MM.1S (cell line): ENCODE results near the gene MYLK.

Source experiments
- DNase-seq: peaks from one replicate; pipeline ENCODE4 v3.0.0-alpha.2; 2015
- H2AFZ ChIP-seq: fragments of 300-600 bp; sonication (generic); 2 replicates; pipeline ENCODE4 v1.6.0; 2016; ENCODE audit warnings: antibody characterized with exemption, low read length
- H3F3A ChIP-seq: fragments of 300-600 bp; sonication (generic); 2 replicates; pipeline ENCODE4 v1.6.1; 2016; ENCODE audit warnings: mild to moderate bottlenecking, antibody characterized with exemption, low read length, moderate library complexity, mixed read lengths; ENCODE audit not compliant: insufficient read depth
- H3K27ac ChIP-seq: fragments of 300-600 bp; sonication (generic); 2 replicates; pipeline ENCODE4 v1.5.1; 2016; ENCODE audit warnings: mild to moderate bottlenecking, low read length
- H3K27me3 ChIP-seq: fragments of 300-600 bp; sonication (generic); replicated peaks from 2 replicates; pipeline ENCODE4 v1.6.0; 2016; ENCODE audit warnings: low read length; ENCODE audit not compliant: insufficient read depth
- H3K36me3 ChIP-seq: fragments of 300-600 bp; sonication (generic); replicated peaks from 2 replicates; pipeline ENCODE4 v1.6.1; 2016; ENCODE audit warnings: mild to moderate bottlenecking, low read length, mixed read lengths; ENCODE audit not compliant: insufficient read depth
- H3K4me1 ChIP-seq: fragments of 300-600 bp; sonication (generic); 2 replicates; pipeline ENCODE4 v1.6.1; 2016; ENCODE audit warnings: low read length, mixed read lengths
- H3K4me2 ChIP-seq: fragments of 300-600 bp; sonication (generic); 2 replicates; pipeline ENCODE4 v1.6.0; 2016; ENCODE audit warnings: low read depth, low read length
- H3K4me3 ChIP-seq: fragments of 300-600 bp; sonication (generic); 2 replicates; pipeline ENCODE4 v1.5.1; 2016; ENCODE audit warnings: low read length, mixed read lengths
- H3K79me2 ChIP-seq: fragments of 300-600 bp; sonication (generic); 2 replicates; pipeline ENCODE4 v1.6.1; 2016; ENCODE audit warnings: mixed run types, low read length, mixed read lengths
- H3K9ac ChIP-seq: fragments of 300-600 bp; sonication (generic); 2 replicates; pipeline ENCODE4 v1.6.1; 2016; ENCODE audit warnings: low read length, mixed read lengths
- H3K9me2 ChIP-seq: fragments of 300-600 bp; sonication (generic); replicated peaks from 2 replicates; pipeline ENCODE4 v1.6.1; 2016; ENCODE audit warnings: mild to moderate bottlenecking, low read length, mixed read lengths; ENCODE audit not compliant: insufficient read depth
- H3K9me3 ChIP-seq: fragments of 300-600 bp; sonication (generic); replicated peaks from 2 replicates; pipeline ENCODE4 v1.6.1; 2016; ENCODE audit warnings: mild to moderate bottlenecking, low read length, mixed read lengths; ENCODE audit not compliant: insufficient read depth
- H4K20me1 ChIP-seq: fragments of 300-600 bp; sonication (generic); 2 replicates; pipeline ENCODE4 v1.6.1; 2016; ENCODE audit warnings: mild to moderate bottlenecking, low read length, moderate library complexity, mixed read lengths; ENCODE audit not compliant: insufficient read depth
- EZH2 ChIP-seq: fragments of 300-600 bp; sonication (generic); optimal IDR thresholded peaks from 2 replicates; pipeline ENCODE3; 2017; ENCODE audit warnings: low read depth, mild to moderate bottlenecking, antibody characterized with exemption, low read length, mixed read lengths
- EZH2phosphoT487 ChIP-seq: fragments of 300-600 bp; sonication (generic); IDR thresholded peaks from 2 replicates; pipeline ENCODE4 v1.6.1; 2018; ENCODE audit warnings: antibody characterized with exemption, low read length
- TF ChIP-seq, protein P1 (sequence below): fragments of 300-600 bp; sonication (generic); IDR thresholded peaks from 2 replicates; pipeline ENCODE4 v1.5.1; 2016; ENCODE audit warnings: antibody characterized with exemption, low read length, mixed read lengths

The MYLK gene

DNA sequence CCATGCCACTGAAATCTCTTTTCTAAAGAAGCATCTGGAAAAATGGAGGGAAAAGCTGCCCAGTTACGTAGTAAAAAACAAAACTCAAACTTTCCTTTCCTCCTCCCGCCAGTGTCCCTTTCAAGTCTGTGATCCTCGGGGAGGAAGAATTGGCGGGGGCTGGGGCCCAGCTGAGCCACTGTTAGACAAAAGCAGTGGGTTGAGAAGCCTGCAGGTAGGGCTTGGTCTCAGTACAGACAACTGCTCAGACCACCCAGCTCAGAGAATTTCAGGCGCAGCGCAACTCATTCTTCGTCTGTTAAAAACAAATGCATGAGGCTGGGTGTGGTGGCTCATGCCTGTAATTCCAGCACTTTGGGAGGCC is 117.1 kb downstream of the MYLK start:
- Histone ChIP-seq H3K9me2 (no peaks in the 10 kb centered on the region), H3K4me2 (no peak overlapping the region), H3F3A (no peaks in the 10 kb centered on the region), H3K9me3 (no peaks in the 10 kb centered on the region), H3K36me3 (no peaks in the 10 kb centered on the region), H3K27ac (no peak overlapping the region), H3K9ac (no peak overlapping the region), H3K79me2 (no peaks in the 10 kb centered on the region), H3K4me3 (no peak overlapping the region), H4K20me1 (no peaks in the 10 kb centered on the region), H2AFZ (no peak overlapping the region), H3K27me3 (no peaks in the 10 kb centered on the region), H3K4me1 (peaks cover 5% of the 10 kb centered on the region)
- DNase-seq: no peak
- TF ChIP-seq, protein P1, sequence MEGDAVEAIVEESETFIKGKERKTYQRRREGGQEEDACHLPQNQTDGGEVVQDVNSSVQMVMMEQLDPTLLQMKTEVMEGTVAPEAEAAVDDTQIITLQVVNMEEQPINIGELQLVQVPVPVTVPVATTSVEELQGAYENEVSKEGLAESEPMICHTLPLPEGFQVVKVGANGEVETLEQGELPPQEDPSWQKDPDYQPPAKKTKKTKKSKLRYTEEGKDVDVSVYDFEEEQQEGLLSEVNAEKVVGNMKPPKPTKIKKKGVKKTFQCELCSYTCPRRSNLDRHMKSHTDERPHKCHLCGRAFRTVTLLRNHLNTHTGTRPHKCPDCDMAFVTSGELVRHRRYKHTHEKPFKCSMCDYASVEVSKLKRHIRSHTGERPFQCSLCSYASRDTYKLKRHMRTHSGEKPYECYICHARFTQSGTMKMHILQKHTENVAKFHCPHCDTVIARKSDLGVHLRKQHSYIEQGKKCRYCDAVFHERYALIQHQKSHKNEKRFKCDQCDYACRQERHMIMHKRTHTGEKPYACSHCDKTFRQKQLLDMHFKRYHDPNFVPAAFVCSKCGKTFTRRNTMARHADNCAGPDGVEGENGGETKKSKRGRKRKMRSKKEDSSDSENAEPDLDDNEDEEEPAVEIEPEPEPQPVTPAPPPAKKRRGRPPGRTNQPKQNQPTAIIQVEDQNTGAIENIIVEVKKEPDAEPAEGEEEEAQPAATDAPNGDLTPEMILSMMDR: no peak
- no peak for TF ChIP-seq EZH2

- peaks cover 5% of the 10 kb centered on the region for H3K4me1 ChIP-seq
- no peak for DNase-seq
- no peaks in the 10 kb centered on the region for H3K27me3 ChIP-seq
- no peaks in the 10 kb centered on the region for H3K9me2 ChIP-seq
- H3K9me3 ChIP-seq: no peaks in the 10 kb centered on the region
- H3K4me2 ChIP-seq: no peak overlapping the region
- H3K36me3 ChIP-seq: no peaks in the 10 kb centered on the region
- no peaks in the 10 kb centered on the region for H4K20me1 ChIP-seq
- H3F3A ChIP-seq: no peaks in the 10 kb centered on the region
- TF ChIP-seq EZH2 (no peak), EZH2phosphoT487 (no peak)
- TF ChIP-seq, protein P1: no peak
- H2AFZ ChIP-seq: no peak overlapping the region
- no peak overlapping the region for H3K9ac ChIP-seq
- H3K79me2 ChIP-seq: no peaks in the 10 kb centered on the region
- H3K27ac ChIP-seq: no peak overlapping the region
- no peak overlapping the region for H3K4me3 ChIP-seq
These were observed 117.7 kb downstream of the MYLK start for GRCh38 chr3:123766193-123767008.

GRCh38 chr3:123765475-123766128 is 118.5 kb downstream of the MYLK start:
- no peak overlapping the region for H3K4me2 ChIP-seq
- H3K27ac ChIP-seq: no peak overlapping the region

More at GRCh38 chr3:123765475-123766128, 118.5 kb downstream of the MYLK start:
- Histone ChIP-seq H3K9ac (no peak overlapping the region), H3K27me3 (no peaks in the 10 kb centered on the region), H3K9me2 (no peaks in the 10 kb centered on the region), H4K20me1 (no peaks in the 10 kb centered on the region), H3F3A (no peaks in the 10 kb centered on the region), H3K79me2 (no peaks in the 10 kb centered on the region), H2AFZ (no peak overlapping the region), H3K4me1 (peaks cover 5% of the 10 kb centered on the region), H3K9me3 (no peaks in the 10 kb centered on the region), H3K36me3 (no peaks in the 10 kb centered on the region), H3K4me3 (no peak overlapping the region)
- TF ChIP-seq, protein P1: no peak
- TF ChIP-seq EZH2phosphoT487 (no peak), EZH2 (no peak)
- peak; percentile 16 for DNase-seq
